Activated CD4-positive, CD25-positive, alpha-beta regulatory T cell treated with anti-CD3 and anti-CD28 coated beads, Interleukin-2, amount 50 U/mL, for 72 hours (primary cell): ENCODE data around the gene CHIA.

Experiments used
- DNase-seq: peaks from one replicate; pipeline ENCODE4 v3.0.0; 2021

Gene CHIA

GRCh38 chr1:111290630-111291029, at the start of gene CHIA:
Gene CHIA (plus strand): TSS chr1:111290851. CDS start chr1:111310468, 19,617 bp downstream.
- no peak for DNase-seq

GRCh38 chr1:111241797-111242196, 48.9 kb upstream of the CHIA start:
- no peak for DNase-seq

- DNase-seq = no peak
These were observed 47.7 kb upstream of the CHIA start for GRCh38 chr1:111242805-111243523.

GRCh38 chr1:111247125-111247838, 43.4 kb upstream of the CHIA start:
- no peak for DNase-seq

GRCh38 chr1:111249960-111250359, 40.7 kb upstream of the CHIA start:
- no peak for DNase-seq

- DNase-seq = no peak
These were observed 39.1 kb upstream of the CHIA start for GRCh38 chr1:111251570-111251969.

- DNase-seq = no peak
These were observed 37.9 kb upstream of the CHIA start for GRCh38 chr1:111252786-111253185.

- no peak for DNase-seq
These were observed 36.8 kb upstream of the CHIA start for GRCh38 chr1:111253876-111254275.

GRCh38 chr1:111256988-111257658, 33.5 kb upstream of the CHIA start:
- no peak for DNase-seq

- no peak for DNase-seq
These were observed 22.7 kb upstream of the CHIA start for GRCh38 chr1:111267801-111268508.

GRCh38 chr1:111269825-111270406, 20.7 kb upstream of the CHIA start:
- no peak for DNase-seq

GRCh38 chr1:111270771-111271463, 19.7 kb upstream of the CHIA start:
- DNase-seq = no peak

- DNase-seq = no peak
These were observed 19.2 kb upstream of the CHIA start for GRCh38 chr1:111271464-111271801.

GRCh38 chr1:111272081-111272480, 18.6 kb upstream of the CHIA start:
- no peak for DNase-seq

- DNase-seq = no peak
These were observed 16.0 kb upstream of the CHIA start for GRCh38 chr1:111274653-111275052.

- no peak for DNase-seq
These were observed 15.6 kb upstream of the CHIA start for GRCh38 chr1:111275079-111275478.

GRCh38 chr1:111275780-111276433, 14.7 kb upstream of the CHIA start:
- no peak for DNase-seq

GRCh38 chr1:111279144-111279543, 11.5 kb upstream of the CHIA start:
- no peak for DNase-seq

- DNase-seq = no peak
These were observed 10.4 kb upstream of the CHIA start for GRCh38 chr1:111280267-111280666.

GRCh38 chr1:111281411-111281810, 9.2 kb upstream of the CHIA start:
- DNase-seq = no peak

GRCh38 chr1:111283838-111284237, 6.8 kb upstream of the CHIA start:
- DNase-seq = no peak

- DNase-seq = no peak
These were observed 4.8 kb upstream of the CHIA start for GRCh38 chr1:111285879-111286278.
